Measurements from ENCODE around the gene BRD3OS.

GRCh38 chr9:134055981-134056461 is 30.7 kb downstream of the BRD3OS start:
- TF ChIP-seq, protein P1, sequence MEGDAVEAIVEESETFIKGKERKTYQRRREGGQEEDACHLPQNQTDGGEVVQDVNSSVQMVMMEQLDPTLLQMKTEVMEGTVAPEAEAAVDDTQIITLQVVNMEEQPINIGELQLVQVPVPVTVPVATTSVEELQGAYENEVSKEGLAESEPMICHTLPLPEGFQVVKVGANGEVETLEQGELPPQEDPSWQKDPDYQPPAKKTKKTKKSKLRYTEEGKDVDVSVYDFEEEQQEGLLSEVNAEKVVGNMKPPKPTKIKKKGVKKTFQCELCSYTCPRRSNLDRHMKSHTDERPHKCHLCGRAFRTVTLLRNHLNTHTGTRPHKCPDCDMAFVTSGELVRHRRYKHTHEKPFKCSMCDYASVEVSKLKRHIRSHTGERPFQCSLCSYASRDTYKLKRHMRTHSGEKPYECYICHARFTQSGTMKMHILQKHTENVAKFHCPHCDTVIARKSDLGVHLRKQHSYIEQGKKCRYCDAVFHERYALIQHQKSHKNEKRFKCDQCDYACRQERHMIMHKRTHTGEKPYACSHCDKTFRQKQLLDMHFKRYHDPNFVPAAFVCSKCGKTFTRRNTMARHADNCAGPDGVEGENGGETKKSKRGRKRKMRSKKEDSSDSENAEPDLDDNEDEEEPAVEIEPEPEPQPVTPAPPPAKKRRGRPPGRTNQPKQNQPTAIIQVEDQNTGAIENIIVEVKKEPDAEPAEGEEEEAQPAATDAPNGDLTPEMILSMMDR (conservative IDR thresholded peaks at IDR 0.05 in 1 of 2, IDR thresholded peaks at IDR 0.05 in 1 of 2; ENCODE audit: low read depth in 1 of 2, low read length in 2 of 2), result no peak
- TF ChIP-seq EZH2 (IDR thresholded peaks at IDR 0.05; ENCODE audit: low read length, missing control alignments), result no peak
